HUES48 (cell line): ENCODE results near the gene CCDC197.

Experiments
- H3K27ac ChIP-seq: one replicate; pipeline ENCODE4 v1.7.0; 2013; ENCODE audit warnings: low read depth, low read length, inconsistent platforms
- H3K27me3 ChIP-seq: 2 replicates; pipeline ENCODE4 v1.6.1; 2013; ENCODE audit warnings: mild to moderate bottlenecking, low read length; ENCODE audit not compliant: control insufficient read depth, insufficient read depth
- H3K36me3 ChIP-seq: 2 replicates; pipeline ENCODE4 v1.6.1; 2013; ENCODE audit warnings: low read length; ENCODE audit not compliant: control insufficient read depth, insufficient read depth
- H3K4me1 ChIP-seq: 2 replicates; pipeline ENCODE4 v1.6.1; 2013; ENCODE audit warnings: mild to moderate bottlenecking, low read length; ENCODE audit not compliant: control insufficient read depth, insufficient read depth
- H3K4me3 ChIP-seq: 2 replicates; pipeline ENCODE4 v1.5.1; 2013; ENCODE audit warnings: mild to moderate bottlenecking, low read depth, low read length
- H3K9ac ChIP-seq: 2 replicates; pipeline ENCODE4 v1.6.1; 2013; ENCODE audit warnings: mild to moderate bottlenecking, low read depth, low read length, moderate library complexity
- H3K9me3 ChIP-seq: 2 replicates; pipeline ENCODE4 v1.6.1; 2013; ENCODE audit warnings: low read length; ENCODE audit not compliant: control insufficient read depth, insufficient read depth

Gene CCDC197

DNA sequence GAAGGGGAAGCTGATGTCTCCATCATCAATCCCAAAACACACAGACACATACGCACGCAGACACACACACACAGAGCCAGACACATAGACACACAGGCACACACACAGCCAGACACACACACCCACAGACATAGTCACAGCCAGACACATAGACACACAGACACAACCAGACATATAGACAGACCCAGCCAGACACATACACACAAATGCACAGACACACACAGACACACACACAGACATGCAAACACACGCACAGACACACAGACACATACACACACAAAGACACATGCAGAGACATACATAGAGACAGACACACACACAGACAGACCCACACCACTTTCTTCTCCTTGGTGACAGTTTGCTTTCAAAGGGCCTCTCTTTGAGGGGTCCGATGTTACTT, 6.3 kb downstream of the CCDC197 start:
- Histone ChIP-seq H3K36me3 (no peaks in the 10 kb centered on the region), H3K4me1 (no peaks in the 10 kb centered on the region), H3K9ac (no peak overlapping the region)

DNA sequence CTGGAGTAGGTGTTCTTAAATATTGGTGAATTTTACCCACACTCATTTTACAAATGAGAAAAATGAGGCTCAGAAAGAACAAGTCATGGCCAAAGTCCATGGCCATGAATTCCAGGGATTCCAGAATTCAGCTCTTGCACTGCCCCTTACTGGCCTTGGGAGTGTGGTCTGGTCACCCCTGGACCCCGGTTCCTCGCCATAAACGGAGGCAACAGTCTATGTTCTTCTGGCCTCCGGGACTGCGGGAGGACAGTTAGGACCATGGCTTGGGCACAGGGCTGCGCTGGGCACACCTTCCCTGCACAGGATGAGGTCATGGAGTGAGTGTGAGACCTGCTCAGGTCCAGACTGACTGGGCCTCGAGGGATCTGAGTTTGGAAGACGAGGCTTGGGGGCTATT, 6.9 kb downstream of the CCDC197 start:
- Histone ChIP-seq H3K9me3 (no peaks in the 10 kb centered on the region), H3K4me3 (no peak overlapping the region), H3K9ac (no peak overlapping the region), H3K27ac (no peak overlapping the region), H3K4me1 (no peaks in the 10 kb centered on the region), H3K36me3 (no peaks in the 10 kb centered on the region), H3K27me3 (peaks cover 4% of the 10 kb centered on the region; the same call in 1 of the 2 replicates)

More for the DNA sequence above, 6.3 kb downstream of the CCDC197 start:
- H3K4me3 ChIP-seq = no peak overlapping the region
- H3K27me3 ChIP-seq = peaks cover 4% of the 10 kb centered on the region; the same call in 1 of the 2 replicates
- no peak overlapping the region for H3K27ac ChIP-seq
- H3K9me3 ChIP-seq = no peaks in the 10 kb centered on the region

GRCh38 chr14:94005324-94006073, 8.4 kb downstream of the CCDC197 start:
- Histone ChIP-seq H3K4me1 (no peaks in the 10 kb centered on the region), H3K27me3 (peaks cover 4% of the 10 kb centered on the region; the same call in 1 of the 2 replicates), H3K9me3 (no peaks in the 10 kb centered on the region), H3K4me3 (no peak overlapping the region), H3K9ac (no peak overlapping the region), H3K27ac (no peak overlapping the region), H3K36me3 (no peaks in the 10 kb centered on the region)

DNA sequence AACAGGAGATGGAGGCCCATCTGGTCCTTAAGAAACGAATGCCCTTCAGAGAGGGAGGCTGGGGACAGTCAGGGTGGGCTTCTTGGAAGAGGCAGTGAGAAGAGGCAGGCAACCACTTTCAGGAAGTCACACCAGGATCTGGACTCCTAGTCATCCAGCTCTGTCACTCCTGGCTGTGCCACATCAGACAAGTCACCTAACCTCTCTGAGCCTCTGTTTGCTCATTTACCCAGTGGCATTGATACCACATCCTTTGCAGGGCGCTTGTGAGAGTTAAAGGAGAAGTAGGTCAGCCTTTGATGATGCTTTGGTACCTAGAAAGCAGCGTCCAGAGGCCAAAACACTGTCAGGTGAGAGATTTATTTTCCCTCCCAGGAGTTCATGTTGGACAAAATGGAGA, 11.1 kb downstream of the CCDC197 start:
- no peak overlapping the region for H3K27ac ChIP-seq
- H3K4me1 ChIP-seq = no peaks in the 10 kb centered on the region

GRCh38 chr14:94009767-94010166, 12.7 kb downstream of the CCDC197 start:
- Histone ChIP-seq H3K4me1 (no peaks in the 10 kb centered on the region), H3K9ac (no peak overlapping the region), H3K27ac (no peak overlapping the region), H3K36me3 (no peaks in the 10 kb centered on the region), H3K4me3 (no peak overlapping the region), H3K27me3 (no peaks in the 10 kb centered on the region), H3K9me3 (no peaks in the 10 kb centered on the region)

More for the DNA sequence above, 11.1 kb downstream of the CCDC197 start:
- Histone ChIP-seq H3K9me3 (no peaks in the 10 kb centered on the region), H3K4me3 (no peak overlapping the region), H3K9ac (no peak overlapping the region), H3K36me3 (no peaks in the 10 kb centered on the region), H3K27me3 (no peaks in the 10 kb centered on the region)

DNA sequence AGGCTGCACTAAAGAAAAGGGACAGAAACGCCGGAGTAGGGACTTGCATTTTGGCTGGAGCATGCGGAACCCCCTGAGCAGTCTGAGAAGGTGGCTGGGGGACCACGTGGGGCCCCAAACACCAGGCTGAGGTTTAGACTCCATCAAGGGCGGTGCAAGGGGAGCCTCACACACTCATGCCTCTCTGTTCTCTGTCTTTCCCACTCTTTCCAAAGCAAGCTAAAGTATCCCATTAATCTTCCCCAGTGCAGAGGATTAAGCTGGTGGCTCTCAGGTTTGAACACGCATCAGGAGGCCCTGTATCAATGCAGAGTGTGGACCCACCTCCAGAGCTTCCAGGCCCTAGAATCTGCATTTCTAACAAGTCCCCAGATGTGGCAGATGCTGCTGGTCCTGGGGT, 13.5 kb downstream of the CCDC197 start:
- Histone ChIP-seq H3K27ac (no peak overlapping the region), H3K4me1 (no peaks in the 10 kb centered on the region), H3K27me3 (no peaks in the 10 kb centered on the region), H3K9ac (no peak overlapping the region), H3K9me3 (no peaks in the 10 kb centered on the region), H3K4me3 (no peak overlapping the region), H3K36me3 (no peaks in the 10 kb centered on the region)

DNA sequence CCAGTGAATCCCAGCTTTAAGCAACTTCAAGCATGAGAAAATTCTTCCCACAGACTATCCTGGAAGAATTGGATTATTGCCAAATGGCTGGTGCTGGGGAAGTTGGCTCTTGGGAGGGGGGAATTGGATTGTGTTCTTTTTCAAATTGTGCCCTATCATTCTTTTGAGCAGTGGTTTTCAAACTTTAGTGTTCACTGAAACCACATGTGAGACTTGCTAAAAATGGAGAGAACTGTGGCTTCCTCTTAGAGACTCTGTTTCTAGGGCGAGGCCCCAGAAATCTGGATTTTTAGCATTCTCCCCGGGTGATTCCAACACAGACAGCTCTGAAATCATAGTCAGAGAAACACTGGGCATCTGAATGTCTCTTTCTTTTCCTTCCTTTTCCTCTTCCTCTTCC, 14.7 kb downstream of the CCDC197 start:
- Histone ChIP-seq H3K27me3 (no peaks in the 10 kb centered on the region), H3K27ac (no peak overlapping the region), H3K36me3 (no peaks in the 10 kb centered on the region), H3K9me3 (no peaks in the 10 kb centered on the region), H3K4me1 (no peaks in the 10 kb centered on the region), H3K4me3 (no peak overlapping the region), H3K9ac (no peak overlapping the region)

GRCh38 chr14:94014382-94014781, 17.3 kb downstream of the CCDC197 start:
- Histone ChIP-seq H3K27me3 (no peaks in the 10 kb centered on the region), H3K27ac (no peak overlapping the region), H3K36me3 (no peaks in the 10 kb centered on the region), H3K4me1 (no peaks in the 10 kb centered on the region), H3K9me3 (no peaks in the 10 kb centered on the region), H3K4me3 (no peak overlapping the region), H3K9ac (no peak overlapping the region)

DNA sequence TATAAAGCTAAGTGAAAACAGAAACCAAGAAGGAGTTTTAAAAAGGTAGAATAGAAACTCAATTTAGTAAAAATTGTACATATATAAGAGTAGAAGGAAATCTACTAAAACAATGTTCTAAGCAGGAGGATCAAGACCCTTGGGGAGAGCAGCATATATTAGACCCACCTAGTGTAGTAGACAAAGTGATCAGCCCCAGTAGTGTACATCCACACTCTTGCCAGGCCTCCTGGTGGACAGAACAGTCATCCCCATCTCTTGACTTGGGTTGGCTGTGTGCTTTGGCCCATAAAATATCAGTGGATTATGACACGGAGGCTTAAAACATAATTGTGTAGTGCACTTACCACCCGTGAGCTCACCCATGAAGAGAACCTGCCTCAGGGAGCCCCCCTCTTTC, 18.1 kb downstream of the CCDC197 start:
- Histone ChIP-seq H3K27me3 (no peaks in the 10 kb centered on the region), H3K9ac (no peak overlapping the region), H3K4me1 (no peaks in the 10 kb centered on the region), H3K27ac (no peak overlapping the region), H3K4me3 (no peak overlapping the region), H3K9me3 (no peaks in the 10 kb centered on the region), H3K36me3 (no peaks in the 10 kb centered on the region)

DNA sequence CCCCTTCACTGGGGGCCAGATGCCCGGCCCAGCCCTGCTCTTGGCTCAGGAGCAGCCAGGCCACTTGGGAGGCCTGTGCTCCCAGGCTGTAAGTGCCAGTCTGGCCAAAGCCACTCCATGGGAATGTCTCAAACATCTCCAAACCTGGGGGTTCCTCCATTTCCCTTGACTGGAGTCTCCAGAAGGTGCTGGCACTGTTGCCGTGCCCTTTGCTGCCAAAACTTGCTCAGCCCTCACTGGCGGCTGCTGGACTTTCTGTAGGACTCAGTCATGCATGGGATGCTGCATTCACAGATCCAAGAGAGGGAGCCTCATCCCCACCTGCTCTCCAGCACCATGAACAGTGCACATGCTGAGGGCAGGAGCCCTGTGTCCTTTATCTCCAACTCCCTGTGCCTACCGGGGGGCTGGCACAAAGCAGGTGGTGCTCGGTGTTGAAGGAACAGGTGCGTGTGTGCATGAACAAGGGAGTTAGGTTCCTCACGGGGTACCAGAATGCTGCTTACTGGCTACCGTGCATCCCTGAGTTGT, 19.4 kb downstream of the CCDC197 start:
- H3K4me3 ChIP-seq = no peak overlapping the region
- no peaks in the 10 kb centered on the region for H3K9me3 ChIP-seq
- no peaks in the 10 kb centered on the region for H3K27me3 ChIP-seq
- no peak overlapping the region for H3K9ac ChIP-seq
- no peaks in the 10 kb centered on the region for H3K4me1 ChIP-seq
- no peak overlapping the region for H3K27ac ChIP-seq
- no peaks in the 10 kb centered on the region for H3K36me3 ChIP-seq

- Histone ChIP-seq H3K4me1 (peaks cover 11% of the 10 kb centered on the region), H3K9ac (no peak overlapping the region), H3K36me3 (no peaks in the 10 kb centered on the region), H3K4me3 (no peak overlapping the region), H3K27ac (no peak overlapping the region), H3K27me3 (no peaks in the 10 kb centered on the region), H3K9me3 (no peaks in the 10 kb centered on the region)
Measured at GRCh38 chr14:94018308-94018707, 21.2 kb downstream of the CCDC197 start.
